Thyroid gland (tissue), 4 donors: ENCODE data around the gene TBXAS1. TPM values are rescaled to one million over a fixed set of nuclear protein-coding genes. Genes with fewer than 3 reads are reported as not detected.

Experiments
- DNase-seq, 2 donors: peaks; one replicate each; pipeline ENCODE4 v3.0.0-alpha.2; 2019
- H3K27ac ChIP-seq, 3 donors: fragments of 200-600 bp; sonication (generic); 1 replicate in 2 of 3; 2 replicates in 1 of 3; pipeline ENCODE4 v1.5.1; 2016 to 2019; ENCODE audit warnings: mild to moderate bottlenecking in 1 of 3, moderate library complexity in 1 of 3
- H3K27me3 ChIP-seq: fragments of 200-600 bp; sonication (generic); one replicate; pipeline ENCODE4 v1.5.1; 2019
- H3K36me3 ChIP-seq, 2 donors: fragments of 200-600 bp; sonication (generic); one replicate each; pipeline ENCODE4 v1.5.1; 2016 to 2019
- H3K4me1 ChIP-seq, 2 donors: fragments of 200-600 bp; sonication (generic); one replicate each; pipeline ENCODE4 v1.5.1; 2017 to 2019
- H3K4me3 ChIP-seq, 3 donors: fragments of 200-600 bp; sonication (generic); replicated peaks in 1 of 3; 1 replicate in 2 of 3; 2 replicates in 1 of 3; pipeline ENCODE4 v1.5.1; 2016; ENCODE audit warnings: mild to moderate bottlenecking in 1 of 3
- H3K9me3 ChIP-seq: fragments of 200-600 bp; sonication (generic); one replicate; pipeline ENCODE4 v1.5.1; 2017
- CTCF ChIP-seq, 6 experiments: fragments of 200-600 bp in 3 of 6; fragments of 450-650 bp in 3 of 6; sonication (generic) in 3 of 6; IDR thresholded peaks; one replicate each; pipeline ENCODE4 v1.5.1; 2016 to 2019; ENCODE audit warnings: antibody characterized with exemption in 6 of 6, mild to moderate bottlenecking in 2 of 6, inconsistent platforms in 1 of 6, moderate library complexity in 1 of 6
- POLR2A ChIP-seq, 2 donors: fragments of 450-650 bp; IDR thresholded peaks; one replicate each; pipeline ENCODE4 v1.6.1; 2017; ENCODE audit warnings: antibody characterized with exemption in 2 of 2, mild to moderate bottlenecking in 2 of 2, moderate library complexity in 1 of 2
- WGBS, 2 donors: methylation state at CpG; one replicate each; pipeline ENCODE4 v1.1.5; 2017; 5-methylcytosine and 5-hydroxymethylcytosine counted together
- intact Hi-C: fragments of 100-400 bp; cut with DNase I; formaldehyde crosslinking; loops from one replicate; pipeline ENCODE4 v1.15.1; 2023
- total RNA-seq, 4 donors: library from RNA; depleted of rRNA; stranded (reverse); fragments of >200 nt; gene quantifications; one replicate each; pipeline ENCODE4 v1.2.3, GENCODE V29; 2016

Gene TBXAS1
- total RNA-seq, 4 donors from 2014 or later, result 5.1 to 13.2 (median 8.7) TPM

DNA sequence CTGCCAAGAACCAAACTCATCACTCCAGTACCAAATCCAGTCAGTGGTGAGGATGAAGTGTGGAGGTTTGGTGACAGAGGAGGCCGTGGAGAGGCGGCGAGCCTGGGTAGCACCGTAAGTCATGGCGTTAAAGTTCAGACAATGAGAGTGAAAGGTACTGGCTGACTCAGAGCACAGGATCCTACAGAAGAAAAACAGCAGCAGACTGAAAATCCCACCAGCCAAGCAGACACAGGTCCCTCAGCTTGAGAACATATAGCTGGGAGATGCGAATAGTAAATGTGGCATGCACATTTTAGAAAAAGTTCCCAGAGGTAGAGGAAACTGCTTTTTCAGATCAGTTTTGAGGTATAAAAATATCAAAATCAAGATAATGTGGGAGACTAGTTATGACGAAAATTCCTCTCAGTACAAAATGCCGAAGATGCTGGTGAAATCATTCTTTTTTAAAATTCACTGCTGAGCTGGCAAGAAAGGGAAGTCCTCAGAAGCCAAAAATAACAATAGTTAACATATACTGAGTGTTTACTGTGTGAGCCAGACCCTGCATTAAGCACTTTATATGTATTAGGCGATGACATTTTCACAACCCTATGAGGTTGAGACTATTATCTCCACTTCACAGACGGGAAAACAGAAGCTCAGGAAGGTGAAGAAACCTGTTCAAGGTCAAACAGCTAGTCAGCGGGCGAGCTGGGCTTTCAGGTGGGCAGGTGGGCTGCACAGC lies 212.8 kb downstream of the TBXAS1 start:
- no peak overlapping the region for H3K4me3 ChIP-seq
- peaks cover 18 to 26% of the 10 kb centered on the region in 2 donors for H3K36me3 ChIP-seq
- DNase-seq, result no peak
- no peaks in the 10 kb centered on the region for H3K27me3 ChIP-seq
- no peaks in the 10 kb centered on the region for H3K4me1 ChIP-seq
- TF ChIP-seq POLR2A (IDR thresholded peaks at IDR 0.05), result no peak
- TF ChIP-seq CTCF (IDR thresholded peaks at IDR 0.05), result no peak
- H3K27ac ChIP-seq, result no peak overlapping the region
- intact Hi-C loops, result no loop called here
- 91 to 92% methylated on average over 12 of the region's 12 CpGs for WGBS, 2 donors
- H3K9me3 ChIP-seq, result no peaks in the 10 kb centered on the region

DNA sequence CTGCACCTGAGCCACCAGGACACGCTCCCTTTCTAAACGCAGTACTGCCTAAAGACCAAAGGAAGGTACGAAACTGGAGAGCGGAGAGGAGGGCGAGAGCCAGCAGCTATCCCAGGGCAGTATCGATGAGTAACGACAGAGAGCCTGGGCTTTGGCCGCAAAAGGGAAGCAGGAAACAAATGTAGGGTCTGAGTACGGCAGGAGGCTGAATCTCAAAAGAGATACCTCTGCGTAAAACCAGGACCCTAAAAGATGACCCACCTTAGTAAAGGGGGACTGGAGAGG lies 213.3 kb downstream of the TBXAS1 start:
- intact Hi-C loops, result no loop called here

GRCh38 chr7:140044251-140044650 lies 215.2 kb downstream of the TBXAS1 start:
- Histone ChIP-seq H3K9me3 (no peaks in the 10 kb centered on the region), H3K4me1 (peaks cover 3 to 4% of the 10 kb centered on the region in 2 donors), H3K27ac (no peak overlapping the region), H3K27me3 (no peaks in the 10 kb centered on the region), H3K36me3 (peaks cover 5 to 17% of the 10 kb centered on the region in 2 donors), H3K4me3 (no peak overlapping the region)
- intact Hi-C loops, result no loop called here
- TF ChIP-seq CTCF (IDR thresholded peaks at IDR 0.05), result no peak
- no peak for TF ChIP-seq POLR2A (IDR thresholded peaks at IDR 0.05)
- 98 to 99% methylated on average over 6 of the region's 6 CpGs for WGBS, 2 donors
- DNase-seq, result no peak

More for the DNA sequence above, 213.3 kb downstream of the TBXAS1 start:
- Histone ChIP-seq H3K27me3 (no peaks in the 10 kb centered on the region), H3K4me1 (no peaks in the 10 kb centered on the region), H3K9me3 (no peaks in the 10 kb centered on the region), H3K27ac (no peak overlapping the region), H3K36me3 (peaks cover 14 to 26% of the 10 kb centered on the region in 2 donors), H3K4me3 (no peak overlapping the region)
- TF ChIP-seq POLR2A (IDR thresholded peaks at IDR 0.05) (no peak), CTCF (IDR thresholded peaks at IDR 0.05) (no peak)
- 90 to 93% methylated on average over 10 of the region's 10 CpGs for WGBS, 2 donors
- DNase-seq, result no peak

DNA sequence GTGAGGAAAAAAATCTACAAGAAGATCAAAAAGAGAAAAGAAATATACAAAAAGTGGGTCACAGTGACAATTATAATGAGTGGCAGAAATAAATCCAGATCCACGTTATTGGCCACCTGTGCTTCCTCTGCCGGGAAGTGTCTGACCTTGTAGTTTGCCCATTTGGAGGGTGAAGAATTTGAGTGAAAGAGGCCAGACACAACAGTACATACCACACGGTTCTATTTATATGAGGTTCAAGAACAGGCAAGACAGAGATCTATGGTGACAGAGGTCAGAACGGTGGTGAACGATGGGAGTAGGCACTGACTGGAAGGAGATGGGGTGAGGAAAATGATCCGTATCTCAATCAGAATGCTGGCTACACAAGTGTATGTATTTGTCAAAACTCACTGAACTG lies 216.6 kb downstream of the TBXAS1 start:
- Histone ChIP-seq H3K27ac (no peak overlapping the region), H3K4me1 (peaks cover 5 to 16% of the 10 kb centered on the region in 2 donors), H3K36me3 (peaks cover 5 to 14% of the 10 kb centered on the region in 2 donors), H3K4me3 (no peak overlapping the region), H3K9me3 (no peaks in the 10 kb centered on the region), H3K27me3 (no peaks in the 10 kb centered on the region)
- intact Hi-C loops, result no loop called here
- 72 to 80% methylated on average over 6 of the region's 6 CpGs for WGBS, 2 donors
- no peak for TF ChIP-seq CTCF (IDR thresholded peaks at IDR 0.05)
- TF ChIP-seq POLR2A (IDR thresholded peaks at IDR 0.05), result no peak
- DNase-seq, result no peak

GRCh38 chr7:140047197-140047596 lies 218.1 kb downstream of the TBXAS1 start:
- Histone ChIP-seq H3K27me3 (no peaks in the 10 kb centered on the region), H3K27ac (no peak overlapping the region), H3K36me3 (peaks cover 4 to 5% of the 10 kb centered on the region in 2 donors), H3K4me3 (no peak overlapping the region), H3K9me3 (no peaks in the 10 kb centered on the region), H3K4me1 (peaks cover 5 to 16% of the 10 kb centered on the region in 2 donors)
- no peak for DNase-seq
- 95 to 96% methylated on average over 3 of the region's 3 CpGs for WGBS, 2 donors
- TF ChIP-seq POLR2A (IDR thresholded peaks at IDR 0.05) (no peak), CTCF (IDR thresholded peaks at IDR 0.05) (no peak)
- intact Hi-C loops, result no loop called here
